Neural cell (in vitro differentiated cells): ENCODE measurements around the gene OR56A4.

Experiments
- CTCF ChIP-seq: fragments of 450-650 bp; IDR thresholded peaks from 2 replicates; pipeline ENCODE4 v1.5.1; 2014; ENCODE audit warnings: antibody characterized with exemption, mild to moderate bottlenecking, moderate library complexity; ENCODE audit not compliant: poor library complexity, severe bottlenecking
- POLR2AphosphoS5 ChIP-seq: IDR thresholded peaks from 2 replicates; pipeline ENCODE4 v1.6.1; 2012
- RAD21 ChIP-seq: fragments of 450-650 bp; conservative IDR thresholded peaks from 2 replicates; pipeline ENCODE4 v1.6.1; 2014; ENCODE audit warnings: antibody characterized with exemption, mild to moderate bottlenecking, moderate library complexity
- SMC3 ChIP-seq: fragments of 450-650 bp; conservative IDR thresholded peaks from 2 replicates; pipeline ENCODE4 v1.6.1; 2014; ENCODE audit warnings: antibody characterized with exemption, mild to moderate bottlenecking, moderate library complexity; ENCODE audit not compliant: poor library complexity
- TAF1 ChIP-seq: IDR thresholded peaks from 2 replicates; pipeline ENCODE4 v1.6.1; 2012; ENCODE audit warnings: low read depth

GRCh38 chr11:5989203-5989602 is 17.5 kb downstream of the OR56A4 start:
- TF ChIP-seq CTCF (no peak), POLR2AphosphoS5 (no peak), SMC3 (no peak), TAF1 (no peak), RAD21 (no peak)
